Tibial nerve (tissue), 3 donors: Measurements from ENCODE around the gene STEAP1B.

Experiments used
- POLR2A ChIP-seq, 2 donors: fragments of 450-650 bp; IDR thresholded peaks; one replicate each; pipeline ENCODE4 v1.6.1; 2017; ENCODE audit warnings: antibody characterized with exemption in 2 of 2, mild to moderate bottlenecking in 2 of 2, moderate library complexity in 2 of 2
- TF ChIP-seq, protein P1 (sequence below), 5 experiments: fragments of 200-600 bp in 3 of 5; fragments of 450-650 bp in 2 of 5; sonication (generic) in 3 of 5; IDR thresholded peaks; one replicate each; pipeline ENCODE4 v1.5.1; 2016 to 2019; ENCODE audit warnings: antibody characterized with exemption in 5 of 5, mild to moderate bottlenecking in 3 of 5, moderate library complexity in 2 of 5

DNA sequence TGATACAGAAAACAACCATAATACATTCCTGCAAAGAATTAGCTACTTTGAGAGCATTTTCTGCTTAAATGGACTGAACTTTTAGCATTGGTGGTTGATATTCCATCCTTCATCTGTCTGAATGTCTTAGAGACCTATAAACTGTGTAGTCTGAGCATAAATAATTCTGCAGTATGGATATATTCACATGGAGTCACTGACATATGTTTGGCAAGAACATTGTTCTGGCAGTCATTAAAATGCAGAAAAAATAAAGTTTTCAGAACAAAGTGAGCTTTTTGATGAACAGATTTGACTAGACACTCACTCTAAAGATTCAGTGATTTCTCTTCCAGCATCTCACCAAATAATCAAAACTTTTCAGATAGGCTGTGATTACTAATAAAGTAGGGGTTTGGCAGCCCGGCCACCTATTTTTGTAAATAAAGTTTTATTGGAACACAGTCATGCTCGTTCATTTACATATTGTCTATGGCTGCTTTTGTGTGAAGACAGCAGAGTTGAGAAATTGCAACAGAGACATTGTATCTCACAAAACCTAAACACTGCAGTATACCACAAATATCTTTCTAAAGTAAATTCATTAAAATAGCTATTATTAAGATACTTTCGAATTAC is 98.9 kb downstream of the STEAP1B start:
- TF ChIP-seq, protein P1, sequence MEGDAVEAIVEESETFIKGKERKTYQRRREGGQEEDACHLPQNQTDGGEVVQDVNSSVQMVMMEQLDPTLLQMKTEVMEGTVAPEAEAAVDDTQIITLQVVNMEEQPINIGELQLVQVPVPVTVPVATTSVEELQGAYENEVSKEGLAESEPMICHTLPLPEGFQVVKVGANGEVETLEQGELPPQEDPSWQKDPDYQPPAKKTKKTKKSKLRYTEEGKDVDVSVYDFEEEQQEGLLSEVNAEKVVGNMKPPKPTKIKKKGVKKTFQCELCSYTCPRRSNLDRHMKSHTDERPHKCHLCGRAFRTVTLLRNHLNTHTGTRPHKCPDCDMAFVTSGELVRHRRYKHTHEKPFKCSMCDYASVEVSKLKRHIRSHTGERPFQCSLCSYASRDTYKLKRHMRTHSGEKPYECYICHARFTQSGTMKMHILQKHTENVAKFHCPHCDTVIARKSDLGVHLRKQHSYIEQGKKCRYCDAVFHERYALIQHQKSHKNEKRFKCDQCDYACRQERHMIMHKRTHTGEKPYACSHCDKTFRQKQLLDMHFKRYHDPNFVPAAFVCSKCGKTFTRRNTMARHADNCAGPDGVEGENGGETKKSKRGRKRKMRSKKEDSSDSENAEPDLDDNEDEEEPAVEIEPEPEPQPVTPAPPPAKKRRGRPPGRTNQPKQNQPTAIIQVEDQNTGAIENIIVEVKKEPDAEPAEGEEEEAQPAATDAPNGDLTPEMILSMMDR (IDR thresholded peaks at IDR 0.05), result no peak
- no peak for TF ChIP-seq POLR2A (IDR thresholded peaks at IDR 0.05)
